ENCODE results near the gene ATXN10. TPM values are rescaled to one million over a fixed set of nuclear protein-coding genes. Genes with fewer than 3 reads are reported as not detected.

The ATXN10 gene
- total RNA-seq, 1 experiment from 2014 or later: 135 TPM

DNA sequence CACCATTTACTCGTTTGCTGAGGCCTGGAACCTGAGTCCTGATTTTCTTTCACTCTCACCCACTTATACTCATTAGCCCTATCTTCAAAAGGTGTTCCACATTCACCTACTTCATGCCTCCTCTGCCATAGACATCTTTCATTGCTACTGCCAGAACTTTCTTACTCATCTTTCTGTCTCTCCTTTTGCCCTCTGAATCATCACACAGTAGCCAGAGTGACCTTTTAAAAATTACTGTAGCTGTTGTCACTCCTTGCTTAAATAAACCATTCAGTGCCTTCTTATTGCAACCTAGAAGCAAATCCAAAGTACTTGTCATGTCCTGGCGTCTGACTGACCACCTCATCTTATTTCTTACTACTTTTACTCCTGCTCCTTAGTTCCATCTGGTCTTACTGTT, 38.2 kb downstream of the ATXN10 start:
- ChIA-PET RAD21 (ENCODE audit: low non-redundant PET in 1 of 2, low total read pairs in 2 of 2, uncharacterized antibody in 2 of 2, unreplicated experiment in 2 of 2) (interaction anchor here in 1 of 2 experiments (0.5 kb wide), 1 partner anchor 64 kb away, joined by 4 read pairs; no protein-coding TSS in a partner anchor), POLR2A (no interaction called here), CTCF (no interaction called here)
- Histone ChIP-seq H3K27ac (ENCODE audit: low read depth, low read length) (no peak overlapping the region), H2AFZ (ENCODE audit: low read depth, low read length, poor library complexity, severe bottlenecking) (no peak overlapping the region), H3K9ac (ENCODE audit: low read length) (no peak overlapping the region), H3K9me2 (ENCODE audit: insufficient read depth) (no peaks in the 10 kb centered on the region), H3K4me2 (ENCODE audit: low read length) (peak overlapping the region; percentile 7), H3K9me3 (ENCODE audit: control insufficient read depth in 1 of 2, insufficient read depth in 1 of 2, low read depth in 1 of 2, low read length in 2 of 2) (no peaks in the 10 kb centered on the region), H3K79me2 (ENCODE audit: insufficient read depth, low read length) (peaks cover 52% of the 10 kb centered on the region), H3K4me3 (replicated peaks in 1 of 2; ENCODE audit: low read depth in 1 of 2, low read length in 2 of 2) (no peak overlapping the region), H3K36me3 (ENCODE audit: control insufficient read depth in 1 of 2, insufficient read depth in 2 of 2, low read length in 2 of 2) (peaks cover 0 to 5% of the 10 kb centered on the region in 2 experiments; a peak in 2 of 4 replicates), H4K20me1 (ENCODE audit: insufficient read depth) (peaks cover 4% of the 10 kb centered on the region; the same call in 1 of the 2 replicates), H3K4me1 (ENCODE audit: control insufficient read depth in 1 of 2, insufficient read depth in 2 of 2, low read length in 2 of 2) (peaks cover 7 to 23% of the 10 kb centered on the region in 2 experiments; a peak in 3 of 4 replicates), H3K27me3 (ENCODE audit: insufficient read depth, low read length) (no peaks in the 10 kb centered on the region)
- no peak for DNase-seq (ENCODE audit: low read depth, low spot score)
- TF ChIP-seq JUND (IDR thresholded peaks at IDR 0.05) (peak; percentile 14; the same call in 1 of the 2 replicates), EGR1 (IDR thresholded peaks at IDR 0.05; ENCODE audit: low read depth) (no peak), FOSL1 (IDR thresholded peaks at IDR 0.05; ENCODE audit: low read depth) (peak; percentile 45; the same call in 1 of the 2 replicates)
- intact Hi-C loops (cut with micrococcal nuclease): no loop called here
- peak; percentile 32; the same call in 1 of the 2 replicates for ATAC-seq
- no TSS peak for BruUV-seq (replicated peaks)

DNA sequence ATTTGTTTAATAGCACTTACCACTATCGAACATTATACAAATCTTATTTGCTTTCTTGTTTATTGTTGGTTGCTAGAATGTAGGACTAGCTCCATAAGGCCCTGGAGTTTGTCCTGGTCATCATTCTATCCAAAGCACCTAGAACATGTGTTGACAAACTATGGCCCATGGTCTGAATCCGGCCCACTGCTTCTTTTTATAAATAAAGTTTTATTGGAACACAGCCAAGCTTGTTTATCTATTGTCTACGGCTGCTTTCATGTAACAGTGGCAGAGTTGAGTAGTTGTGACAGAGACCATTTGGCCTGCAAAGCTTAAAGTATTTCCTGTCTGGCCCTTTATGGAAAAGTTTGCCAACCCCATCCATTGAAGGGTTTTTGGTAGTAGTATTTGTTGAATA, 38.8 kb downstream of the ATXN10 start:
- Histone ChIP-seq H3K36me3 (ENCODE audit: control insufficient read depth in 1 of 2, insufficient read depth in 2 of 2, low read length in 2 of 2) (peaks cover 0 to 5% of the 10 kb centered on the region in 2 experiments; a peak in 2 of 4 replicates), H3K9ac (ENCODE audit: low read length) (no peak overlapping the region), H3K27ac (ENCODE audit: low read depth, low read length) (no peak overlapping the region), H3K4me1 (ENCODE audit: control insufficient read depth in 1 of 2, insufficient read depth in 2 of 2, low read length in 2 of 2) (peaks cover 7 to 23% of the 10 kb centered on the region in 2 experiments; a peak in 3 of 4 replicates), H4K20me1 (ENCODE audit: insufficient read depth) (peaks cover 4% of the 10 kb centered on the region; the same call in 1 of the 2 replicates), H2AFZ (ENCODE audit: low read depth, low read length, poor library complexity, severe bottlenecking) (no peak overlapping the region), H3K79me2 (ENCODE audit: insufficient read depth, low read length) (peaks cover 52% of the 10 kb centered on the region), H3K4me3 (replicated peaks in 1 of 2; ENCODE audit: low read depth in 1 of 2, low read length in 2 of 2) (no peak overlapping the region), H3K9me3 (ENCODE audit: control insufficient read depth in 1 of 2, insufficient read depth in 1 of 2, low read depth in 1 of 2, low read length in 2 of 2) (no peaks in the 10 kb centered on the region), H3K4me2 (ENCODE audit: low read length) (no peak overlapping the region), H3K27me3 (ENCODE audit: insufficient read depth, low read length) (no peaks in the 10 kb centered on the region), H3K9me2 (ENCODE audit: insufficient read depth) (no peaks in the 10 kb centered on the region)
- ATAC-seq: no peak
- no TSS peak for BruUV-seq (replicated peaks)
- intact Hi-C loops (cut with micrococcal nuclease): no loop called here
- no peak for DNase-seq (ENCODE audit: low read depth, low spot score)
- ChIA-PET POLR2A (no interaction called here), RAD21 (ENCODE audit: low non-redundant PET in 1 of 2, low total read pairs in 2 of 2, uncharacterized antibody in 2 of 2, unreplicated experiment in 2 of 2) (interaction anchor here in 1 of 2 experiments (0.5 kb wide), 1 partner anchor 65 kb away, joined by 4 read pairs; no protein-coding TSS in a partner anchor), CTCF (no interaction called here)
- TF ChIP-seq POLR2A (IDR thresholded peaks at IDR 0.05; ENCODE audit: borderline replicate concordance, extremely low read depth, insufficient read depth, insufficient read length) (no peak), JUND (IDR thresholded peaks at IDR 0.05) (no peak), SIN3A (IDR thresholded peaks at IDR 0.05; ENCODE audit: low read depth) (no peak), EZH2phosphoT487 (IDR thresholded peaks at IDR 0.05; ENCODE audit: borderline replicate concordance) (no peak), SRF (IDR thresholded peaks at IDR 0.05; ENCODE audit: low read depth) (no peak), EZH2 (IDR thresholded peaks at IDR 0.05) (no peak), YY1 (IDR thresholded peaks at IDR 0.05; ENCODE audit: extremely low read depth, insufficient replicate concordance, low read depth, low read length) (no peak), SP1 (IDR thresholded peaks at IDR 0.05; ENCODE audit: low read depth) (no peak), TCF7L2 (IDR thresholded peaks at IDR 0.05; ENCODE audit: borderline replicate concordance, extremely low read depth, insufficient read depth, insufficient read length) (no peak), ZNF274 (IDR thresholded peaks at IDR 0.05; ENCODE audit: low read depth, low read length) (no peak), RAD21 (IDR thresholded peaks at IDR 0.05; ENCODE audit: low read depth) (no peak)
- TF ChIP-seq, protein P1, sequence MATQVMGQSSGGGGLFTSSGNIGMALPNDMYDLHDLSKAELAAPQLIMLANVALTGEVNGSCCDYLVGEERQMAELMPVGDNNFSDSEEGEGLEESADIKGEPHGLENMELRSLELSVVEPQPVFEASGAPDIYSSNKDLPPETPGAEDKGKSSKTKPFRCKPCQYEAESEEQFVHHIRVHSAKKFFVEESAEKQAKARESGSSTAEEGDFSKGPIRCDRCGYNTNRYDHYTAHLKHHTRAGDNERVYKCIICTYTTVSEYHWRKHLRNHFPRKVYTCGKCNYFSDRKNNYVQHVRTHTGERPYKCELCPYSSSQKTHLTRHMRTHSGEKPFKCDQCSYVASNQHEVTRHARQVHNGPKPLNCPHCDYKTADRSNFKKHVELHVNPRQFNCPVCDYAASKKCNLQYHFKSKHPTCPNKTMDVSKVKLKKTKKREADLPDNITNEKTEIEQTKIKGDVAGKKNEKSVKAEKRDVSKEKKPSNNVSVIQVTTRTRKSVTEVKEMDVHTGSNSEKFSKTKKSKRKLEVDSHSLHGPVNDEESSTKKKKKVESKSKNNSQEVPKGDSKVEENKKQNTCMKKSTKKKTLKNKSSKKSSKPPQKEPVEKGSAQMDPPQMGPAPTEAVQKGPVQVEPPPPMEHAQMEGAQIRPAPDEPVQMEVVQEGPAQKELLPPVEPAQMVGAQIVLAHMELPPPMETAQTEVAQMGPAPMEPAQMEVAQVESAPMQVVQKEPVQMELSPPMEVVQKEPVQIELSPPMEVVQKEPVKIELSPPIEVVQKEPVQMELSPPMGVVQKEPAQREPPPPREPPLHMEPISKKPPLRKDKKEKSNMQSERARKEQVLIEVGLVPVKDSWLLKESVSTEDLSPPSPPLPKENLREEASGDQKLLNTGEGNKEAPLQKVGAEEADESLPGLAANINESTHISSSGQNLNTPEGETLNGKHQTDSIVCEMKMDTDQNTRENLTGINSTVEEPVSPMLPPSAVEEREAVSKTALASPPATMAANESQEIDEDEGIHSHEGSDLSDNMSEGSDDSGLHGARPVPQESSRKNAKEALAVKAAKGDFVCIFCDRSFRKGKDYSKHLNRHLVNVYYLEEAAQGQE (IDR thresholded peaks at IDR 0.05; ENCODE audit: low read depth): no peak
- TF ChIP-seq, protein P2, sequence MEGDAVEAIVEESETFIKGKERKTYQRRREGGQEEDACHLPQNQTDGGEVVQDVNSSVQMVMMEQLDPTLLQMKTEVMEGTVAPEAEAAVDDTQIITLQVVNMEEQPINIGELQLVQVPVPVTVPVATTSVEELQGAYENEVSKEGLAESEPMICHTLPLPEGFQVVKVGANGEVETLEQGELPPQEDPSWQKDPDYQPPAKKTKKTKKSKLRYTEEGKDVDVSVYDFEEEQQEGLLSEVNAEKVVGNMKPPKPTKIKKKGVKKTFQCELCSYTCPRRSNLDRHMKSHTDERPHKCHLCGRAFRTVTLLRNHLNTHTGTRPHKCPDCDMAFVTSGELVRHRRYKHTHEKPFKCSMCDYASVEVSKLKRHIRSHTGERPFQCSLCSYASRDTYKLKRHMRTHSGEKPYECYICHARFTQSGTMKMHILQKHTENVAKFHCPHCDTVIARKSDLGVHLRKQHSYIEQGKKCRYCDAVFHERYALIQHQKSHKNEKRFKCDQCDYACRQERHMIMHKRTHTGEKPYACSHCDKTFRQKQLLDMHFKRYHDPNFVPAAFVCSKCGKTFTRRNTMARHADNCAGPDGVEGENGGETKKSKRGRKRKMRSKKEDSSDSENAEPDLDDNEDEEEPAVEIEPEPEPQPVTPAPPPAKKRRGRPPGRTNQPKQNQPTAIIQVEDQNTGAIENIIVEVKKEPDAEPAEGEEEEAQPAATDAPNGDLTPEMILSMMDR (IDR thresholded peaks at IDR 0.05 in 2 of 3, conservative IDR thresholded peaks at IDR 0.05 in 1 of 3; ENCODE audit: borderline replicate concordance in 1 of 3, insufficient read depth in 1 of 3, low read depth in 2 of 3, low read length in 2 of 3): no peak
- TF ChIP-seq, protein P3, sequence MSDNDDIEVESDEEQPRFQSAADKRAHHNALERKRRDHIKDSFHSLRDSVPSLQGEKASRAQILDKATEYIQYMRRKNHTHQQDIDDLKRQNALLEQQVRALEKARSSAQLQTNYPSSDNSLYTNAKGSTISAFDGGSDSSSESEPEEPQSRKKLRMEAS (IDR thresholded peaks at IDR 0.05): no peak
